NCI-H1417 (cell line): ENCODE measurements around the gene MAL.

ENCODE experiments used
- DNase-seq, 3 experiments: peaks; one replicate each; lab custom pipeline; 2025; lab: John Stamatoyannopoulos, UW

The MAL gene

GRCh38 chr2:94996305-94997100 lies 29.0 kb upstream of the MAL start:
- peak in 1 of 3 experiments; percentile 10 for DNase-seq

- no peak for DNase-seq
Observed at GRCh38 chr2:94997981-94998930, 27.3 kb upstream of the MAL start.

- DNase-seq: no peak
Observed at GRCh38 chr2:94999431-94999883, 26.1 kb upstream of the MAL start.

- DNase-seq: no peak
Observed at GRCh38 chr2:95001051-95001562, 24.4 kb upstream of the MAL start.

GRCh38 chr2:95001701-95002100 lies 23.8 kb upstream of the MAL start:
- no peak for DNase-seq

- peak in 1 of 3 experiments; percentile 16 for DNase-seq
Observed at GRCh38 chr2:95002498-95002897, 23.0 kb upstream of the MAL start.

GRCh38 chr2:95004287-95004686 lies 21.2 kb upstream of the MAL start:
- DNase-seq: no peak

GRCh38 chr2:95004711-95005110 lies 20.8 kb upstream of the MAL start:
- DNase-seq: no peak

GRCh38 chr2:95005726-95006125 lies 19.8 kb upstream of the MAL start:
- DNase-seq: no peak

GRCh38 chr2:95006588-95006987 lies 18.9 kb upstream of the MAL start:
- no peak for DNase-seq

- DNase-seq: no peak
Observed at GRCh38 chr2:95007031-95007609, 18.4 kb upstream of the MAL start.

GRCh38 chr2:95007822-95008221 lies 17.7 kb upstream of the MAL start:
- DNase-seq: peak in 2 of 3 experiments; percentile 9 to 79

- no peak for DNase-seq
Observed at GRCh38 chr2:95008306-95008705, 17.2 kb upstream of the MAL start.

- no peak for DNase-seq
Observed at GRCh38 chr2:95008996-95009395, 16.5 kb upstream of the MAL start.

- DNase-seq: no peak
Observed at GRCh38 chr2:95009412-95009811, 16.1 kb upstream of the MAL start.

- no peak for DNase-seq
Observed at GRCh38 chr2:95010126-95010525, 15.4 kb upstream of the MAL start.

GRCh38 chr2:95010718-95011117 lies 14.8 kb upstream of the MAL start:
- DNase-seq: no peak

- no peak for DNase-seq
Observed at GRCh38 chr2:95012881-95013550, 12.5 kb upstream of the MAL start.

- DNase-seq: no peak
Observed at GRCh38 chr2:95013726-95014125, 11.8 kb upstream of the MAL start.

- DNase-seq: no peak
Observed at GRCh38 chr2:95014126-95014708, 11.3 kb upstream of the MAL start.

GRCh38 chr2:95015261-95015912 lies 10.1 kb upstream of the MAL start:
- no peak for DNase-seq
